Activated T-helper 17 cell treated with anti-CD3 and anti-CD28 coated beads, Interleukin-2, amount 50 U/mL, for 72 hours (primary cell): ENCODE results near the gene ALK. TPM values are rescaled to one million over a fixed set of nuclear protein-coding genes. Genes with fewer than 3 reads are reported as not detected.
A peak's percentile ranks its signal among the peaks of the same experiment; 100 is the strongest.

Experiments
- ATAC-seq: fragments of 150-1000 bp; cut with Tn5 transposase; replicated peaks from 2 replicates; pipeline ENCODE4 v1.10.0; 2021; ENCODE audit warnings: mild to moderate bottlenecking, moderate library complexity
- H3K27ac Mint-ChIP-seq: one replicate; pipeline ENCODE4 v1.8.0; 2022; ENCODE audit warnings: mixed read lengths
- H3K27me3 Mint-ChIP-seq: one replicate; pipeline ENCODE4 v1.8.0; 2022; ENCODE audit warnings: mixed read lengths
- H3K36me3 Mint-ChIP-seq: one replicate; pipeline ENCODE4 v1.8.0; 2022; ENCODE audit warnings: low read depth, mild to moderate bottlenecking, mixed read lengths
- H3K4me1 Mint-ChIP-seq: one replicate; pipeline ENCODE4 v1.8.0; 2022; ENCODE audit warnings: mixed read lengths
- H3K4me3 Mint-ChIP-seq: one replicate; pipeline ENCODE4 v1.8.0; 2022; ENCODE audit warnings: mild to moderate bottlenecking, mixed read lengths
- H3K9me3 Mint-ChIP-seq: one replicate; pipeline ENCODE4 v1.8.0; 2022; ENCODE audit warnings: mixed read lengths
- total RNA-seq, 2 donors: library from RNA; stranded (reverse); gene quantifications; one replicate each; pipeline ENCODE4 v1.2.3, GENCODE V29; 2022

ALK gene
- total RNA-seq, 2 donors from 2014 or later = not detected

- peaks cover 13% of the 10 kb centered on the region for H3K27me3 Mint-ChIP-seq
- H3K36me3 Mint-ChIP-seq = no peaks in the 10 kb centered on the region
- H3K4me1 Mint-ChIP-seq = no peaks in the 10 kb centered on the region
- no peak for ATAC-seq
- no peak overlapping the region for H3K4me3 Mint-ChIP-seq
- H3K9me3 Mint-ChIP-seq = no peaks in the 10 kb centered on the region
- no peak overlapping the region for H3K27ac Mint-ChIP-seq
Measured at GRCh38 chr2:29729401-29729800, 192.0 kb downstream of the ALK start.

- H3K9me3 Mint-ChIP-seq = no peaks in the 10 kb centered on the region
- ATAC-seq = no peak
- H3K27me3 Mint-ChIP-seq = peaks cover 12% of the 10 kb centered on the region
- no peak overlapping the region for H3K27ac Mint-ChIP-seq
- no peak overlapping the region for H3K4me3 Mint-ChIP-seq
- no peaks in the 10 kb centered on the region for H3K36me3 Mint-ChIP-seq
- no peaks in the 10 kb centered on the region for H3K4me1 Mint-ChIP-seq
Measured at GRCh38 chr2:29726976-29727375, 194.4 kb downstream of the ALK start.

GRCh38 chr2:29725610-29726009 lies 195.8 kb downstream of the ALK start:
- Mint-ChIP-seq H3K27me3 (peaks cover 12% of the 10 kb centered on the region), H3K4me3 (no peak overlapping the region), H3K9me3 (no peaks in the 10 kb centered on the region), H3K4me1 (no peaks in the 10 kb centered on the region), H3K27ac (no peak overlapping the region), H3K36me3 (no peaks in the 10 kb centered on the region)
- no peak for ATAC-seq

- H3K4me1 Mint-ChIP-seq = no peaks in the 10 kb centered on the region
- no peaks in the 10 kb centered on the region for H3K36me3 Mint-ChIP-seq
- no peak for ATAC-seq
- H3K9me3 Mint-ChIP-seq = no peaks in the 10 kb centered on the region
- no peak overlapping the region for H3K4me3 Mint-ChIP-seq
- H3K27ac Mint-ChIP-seq = no peak overlapping the region
- peaks cover 11% of the 10 kb centered on the region for H3K27me3 Mint-ChIP-seq
Measured at GRCh38 chr2:29724282-29724681, 197.1 kb downstream of the ALK start.

- no peaks in the 10 kb centered on the region for H3K4me1 Mint-ChIP-seq
- peak; percentile 72 for ATAC-seq
Measured at GRCh38 chr2:29723255-29724001, 198.0 kb downstream of the ALK start.

GRCh38 chr2:29719639-29720038 lies 201.7 kb downstream of the ALK start:
- Mint-ChIP-seq H3K4me3 (no peak overlapping the region), H3K27me3 (peaks cover 12% of the 10 kb centered on the region), H3K36me3 (no peaks in the 10 kb centered on the region), H3K27ac (no peak overlapping the region), H3K4me1 (no peaks in the 10 kb centered on the region), H3K9me3 (no peaks in the 10 kb centered on the region)
- ATAC-seq = no peak

More at GRCh38 chr2:29723255-29724001, 198.0 kb downstream of the ALK start:
- no peak overlapping the region for H3K27ac Mint-ChIP-seq
- H3K27me3 Mint-ChIP-seq = peaks cover 8% of the 10 kb centered on the region
- H3K9me3 Mint-ChIP-seq = no peaks in the 10 kb centered on the region
- H3K4me3 Mint-ChIP-seq = no peak overlapping the region
- no peaks in the 10 kb centered on the region for H3K36me3 Mint-ChIP-seq

GRCh38 chr2:29718076-29718686 lies 203.2 kb downstream of the ALK start:
- no peak for ATAC-seq
- Mint-ChIP-seq H3K4me3 (no peak overlapping the region), H3K27ac (no peak overlapping the region)

GRCh38 chr2:29715655-29716054 lies 205.7 kb downstream of the ALK start:
- Mint-ChIP-seq H3K36me3 (no peaks in the 10 kb centered on the region), H3K4me1 (no peaks in the 10 kb centered on the region), H3K4me3 (no peak overlapping the region), H3K27ac (no peak overlapping the region), H3K27me3 (peaks cover 11% of the 10 kb centered on the region), H3K9me3 (no peaks in the 10 kb centered on the region)
- no peak for ATAC-seq

More at GRCh38 chr2:29718076-29718686, 203.2 kb downstream of the ALK start:
- Mint-ChIP-seq H3K4me1 (no peaks in the 10 kb centered on the region), H3K36me3 (no peaks in the 10 kb centered on the region), H3K27me3 (peaks cover 11% of the 10 kb centered on the region), H3K9me3 (no peaks in the 10 kb centered on the region)

- Mint-ChIP-seq H3K4me3 (no peak overlapping the region), H3K36me3 (no peaks in the 10 kb centered on the region), H3K27me3 (peaks cover 11% of the 10 kb centered on the region), H3K9me3 (no peaks in the 10 kb centered on the region), H3K27ac (no peak overlapping the region), H3K4me1 (no peaks in the 10 kb centered on the region)
- ATAC-seq = no peak
Measured at GRCh38 chr2:29714333-29714732, 207.1 kb downstream of the ALK start.

GRCh38 chr2:29706171-29706720 lies 215.1 kb downstream of the ALK start:
- no peak overlapping the region for H3K27ac Mint-ChIP-seq
- H3K4me1 Mint-ChIP-seq = no peaks in the 10 kb centered on the region
- ATAC-seq = no peak
- no peak overlapping the region for H3K4me3 Mint-ChIP-seq
- no peaks in the 10 kb centered on the region for H3K36me3 Mint-ChIP-seq
- no peaks in the 10 kb centered on the region for H3K9me3 Mint-ChIP-seq
- H3K27me3 Mint-ChIP-seq = peaks cover 3% of the 10 kb centered on the region

- H3K9me3 Mint-ChIP-seq = no peaks in the 10 kb centered on the region
- no peak overlapping the region for H3K27ac Mint-ChIP-seq
- no peaks in the 10 kb centered on the region for H3K36me3 Mint-ChIP-seq
- no peaks in the 10 kb centered on the region for H3K4me1 Mint-ChIP-seq
- H3K4me3 Mint-ChIP-seq = no peak overlapping the region
- peaks cover 3% of the 10 kb centered on the region for H3K27me3 Mint-ChIP-seq
- ATAC-seq = no peak
Measured at GRCh38 chr2:29705616-29706015, 215.8 kb downstream of the ALK start.

GRCh38 chr2:29703336-29703735 lies 218.1 kb downstream of the ALK start:
- peaks cover 3% of the 10 kb centered on the region for H3K27me3 Mint-ChIP-seq
- H3K9me3 Mint-ChIP-seq = no peaks in the 10 kb centered on the region
- no peak overlapping the region for H3K4me3 Mint-ChIP-seq
- no peak for ATAC-seq
- no peaks in the 10 kb centered on the region for H3K36me3 Mint-ChIP-seq
- no peak overlapping the region for H3K27ac Mint-ChIP-seq
- no peaks in the 10 kb centered on the region for H3K4me1 Mint-ChIP-seq

GRCh38 chr2:29702276-29702675 lies 219.1 kb downstream of the ALK start:
- Mint-ChIP-seq H3K36me3 (no peaks in the 10 kb centered on the region), H3K27me3 (peaks cover 3% of the 10 kb centered on the region), H3K4me1 (no peaks in the 10 kb centered on the region), H3K9me3 (no peaks in the 10 kb centered on the region), H3K4me3 (no peak overlapping the region), H3K27ac (no peak overlapping the region)
- peak; percentile 77 for ATAC-seq

- Mint-ChIP-seq H3K27me3 (peaks cover 3% of the 10 kb centered on the region), H3K27ac (no peak overlapping the region), H3K4me3 (no peak overlapping the region), H3K4me1 (no peaks in the 10 kb centered on the region), H3K9me3 (no peaks in the 10 kb centered on the region), H3K36me3 (no peaks in the 10 kb centered on the region)
- ATAC-seq = no peak
Measured at GRCh38 chr2:29700560-29700959, 220.8 kb downstream of the ALK start.

- H3K9me3 Mint-ChIP-seq = no peaks in the 10 kb centered on the region
- H3K27ac Mint-ChIP-seq = no peak overlapping the region
- ATAC-seq = no peak
- no peaks in the 10 kb centered on the region for H3K36me3 Mint-ChIP-seq
- H3K4me3 Mint-ChIP-seq = no peak overlapping the region
- H3K27me3 Mint-ChIP-seq = peaks cover 7% of the 10 kb centered on the region
- no peaks in the 10 kb centered on the region for H3K4me1 Mint-ChIP-seq
Measured at GRCh38 chr2:29699045-29699444, 222.3 kb downstream of the ALK start.
